Heart left ventricle (tissue), 16 donors: ENCODE measurements around the gene SERINC2. TPM values are rescaled to one million over a fixed set of nuclear protein-coding genes. Genes with fewer than 3 reads are reported as not detected.
A peak's percentile ranks its signal among the peaks of the same experiment; 100 is the strongest.

ENCODE experiments used
- ATAC-seq, 4 donors: fragments of 200-7000 bp; cut with Tn5 transposase; one replicate each; pipeline ENCODE4 v1.9.1; 2020 to 2022; ENCODE audit warnings: moderate library complexity in 4 of 4, mild to moderate bottlenecking in 3 of 4, moderate number of reproducible peaks in 1 of 4
- DNase-seq, 5 donors: peaks; one replicate each; pipeline ENCODE4 v3.0.0-alpha.2; 2020
- H3K27ac ChIP-seq, 12 donors: fragments of 200-600 bp; sonication (generic) in 4 of 12; one replicate each; pipeline versions ENCODE4 v1.5.0 to v1.8.0; 2016 to 2022; ENCODE audit warnings: mild to moderate bottlenecking in 2 of 12
- H3K27me3 ChIP-seq, 9 donors: fragments of 200-600 bp; sonication (generic) in 2 of 9; one replicate each; pipeline versions ENCODE4 v1.5.1 to v1.8.0; 2016 to 2022; ENCODE audit warnings: mild to moderate bottlenecking in 3 of 9
- H3K36me3 ChIP-seq, 9 donors: fragments of 200-600 bp; sonication (generic) in 2 of 9; one replicate each; pipeline versions ENCODE4 v1.5.0 to v1.8.0; 2018 to 2022; ENCODE audit warnings: mild to moderate bottlenecking in 2 of 9
- H3K4me1 ChIP-seq, 12 donors: fragments of 200-600 bp; sonication (generic) in 4 of 12; one replicate each; pipeline versions ENCODE4 v1.5.0 to v1.8.0; 2016 to 2022; ENCODE audit warnings: mild to moderate bottlenecking in 3 of 12
- H3K4me3 ChIP-seq, 12 donors: fragments of 200-600 bp; sonication (generic) in 4 of 12; one replicate each; pipeline versions ENCODE4 v1.5.0 to v1.8.0; 2017 to 2022; ENCODE audit warnings: mild to moderate bottlenecking in 9 of 12, moderate library complexity in 4 of 12
- H3K9me3 ChIP-seq, 12 donors: fragments of 200-600 bp; sonication (generic) in 4 of 12; one replicate each; pipeline versions ENCODE4 v1.5.0 to v1.8.0; 2016 to 2022; ENCODE audit warnings: mild to moderate bottlenecking in 1 of 12
- POLR2A ChIP-seq, 2 donors: fragments of 450-650 bp; IDR thresholded peaks; one replicate each; pipeline ENCODE4 v1.6.1; 2017; ENCODE audit warnings: antibody characterized with exemption in 2 of 2, mild to moderate bottlenecking in 2 of 2, moderate library complexity in 2 of 2
- WGBS, 4 donors: extraction: QIAGEN DNeasy Blood & Tissue Kit in 2 of 4; methylation state at CpG; one replicate each; pipeline versions ENCODE4 v1.1.5 to v1.1.7; 2013 to 2018; 5-methylcytosine and 5-hydroxymethylcytosine counted together
- intact Hi-C, 10 donors: fragments of 100-400 bp; cut with DNase I; formaldehyde crosslinking; loops; one replicate each; pipeline versions ENCODE4 v1.11.1 to v1.14.2; 2022
- long read RNA-seq, 3 donors: library from polyadenylated mRNA; unstranded; transcript quantifications; one replicate each; pipeline ENCODE4 v2.0.0, GENCODE V29; 2020 to 2021
- polyA plus RNA-seq, 2 donors: library from polyadenylated mRNA; stranded (reverse); fragments of 200-250 nt; gene quantifications; one replicate each; pipeline ENCODE4 v1.2.3, GENCODE V29; 2013
- total RNA-seq, 9 donors: library from RNA; depleted of rRNA in 2 of 9; stranded (reverse); fragments of >200 nt in 2 of 9; fragmentation: NEBNext Ultra II Directional in 3 of 9; extraction: Animal tissue kit (Norgen Biotek cat#: 25700) in 3 of 9; gene quantifications; one replicate each; pipeline versions ENCODE4 v1.1.0 to v1.2.4, GENCODE V29; 2016 to 2023
- TF ChIP-seq, protein P1 (sequence below), 12 donors: fragments of 200-600 bp; sonication (generic) in 4 of 12; IDR thresholded peaks; one replicate each; pipeline versions ENCODE4 v1.5.0 to v1.8.0; 2018 to 2022; ENCODE audit warnings: antibody characterized with exemption in 12 of 12, mild to moderate bottlenecking in 5 of 12
- donor health status: ischemic (EF 13 %, LVEDD 7.1; RV severe dilation, severe dysfunction).
- donor health status: healthy with polysubstance abuse.
- donor health status: DM: no; HTN: yes; CAD: no.
- donor health status: DM: no; HTN: no; CAD: no.
- donor health status: ischemic (EF 25% LVEDD 6.9; RV normal size, moderate dysfunction).
- donor health status: ischemic (EF 25% LVEDD 5.7; RV mildly dilated, moderate dysfunction).
- donor health status: healthy.
- donor health status: DM: yes; HTN: yes; CAD: no.
- donor health status: ischemic (EF 35%, LVEDD 5.7; RV mildly dilated, moderate dysfunction).
- donor health status: nonischemic (EF 11% LVEDD 7.7; RV severe dilation, severe dysfunction).
- donor health status: DM: yes; HTN: yes; CAD: no.
- donor health status: PGD.
- donor health status: ischemic (EF 29% LVEDD 5.4; RV normal size, mild dysfunction).
- donor health status: nonischemic (EF 23%, LVEDD 6.1; RV moderate dilation, normal function).

SERINC2 gene
- total RNA-seq (1 to 10 TPM in 8 of 9 donors, under 1 TPM in 1; 0.94 to 8.5 (median 2.2) TPM), polyA plus RNA-seq (1 to 10 TPM; 2.7 to 5.4 TPM)
- long read RNA-seq, donor 1, partial matches to known transcripts = 2 of 5 reads
- long read RNA-seq, donor 1, other reads (novel, unspliced or antisense) = 0 of 5 reads
- long read RNA-seq, donor 2, partial matches to known transcripts = 0 of 5 reads
- long read RNA-seq, donor 2, other reads (novel, unspliced or antisense) = 1 of 5 reads
- long read RNA-seq, donor 3, partial matches to known transcripts = 2 of 3 reads
- long read RNA-seq, donor 3, other reads (novel, unspliced or antisense) = 0 of 3 reads

DNA sequence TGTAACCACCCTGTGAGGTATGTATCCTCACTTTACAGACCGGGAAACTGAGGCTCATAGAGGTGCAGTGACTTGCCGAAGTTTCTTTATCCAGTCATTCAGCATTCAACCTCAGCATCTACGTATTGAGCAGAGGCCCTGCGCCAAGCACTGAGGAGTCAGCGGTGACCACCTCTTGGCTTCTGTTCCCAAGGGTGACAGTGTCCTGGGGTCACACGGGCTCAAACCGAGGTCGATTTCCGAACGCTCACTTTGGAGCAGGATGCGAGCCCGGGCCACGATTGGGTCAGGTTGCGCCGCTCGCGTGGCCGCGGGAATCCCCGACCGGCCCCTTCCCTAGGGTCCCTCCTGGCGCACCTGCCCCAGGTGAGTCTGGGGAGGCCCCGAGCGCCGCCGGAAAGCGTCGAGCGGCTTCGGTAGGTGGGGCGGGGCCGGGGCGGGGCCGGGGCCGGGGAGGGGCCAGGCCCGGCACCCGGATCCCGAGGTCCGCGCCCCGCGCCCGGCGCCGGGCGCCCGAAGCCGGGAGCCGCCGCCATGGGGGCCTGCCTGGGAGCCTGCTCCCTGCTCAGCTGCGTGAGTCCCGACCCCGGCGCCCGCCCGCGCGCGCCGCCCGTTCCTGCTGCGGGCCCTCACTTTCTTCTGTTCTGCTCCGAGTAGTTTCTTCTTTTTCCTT is at the start of gene SERINC2:
Gene SERINC2, plus strand, starts transcription at position 482 of the 673 bp plus-strand sequence. Its CDS starts 53 bp downstream, at position 535.
- no peaks in the 10 kb centered on the region for H3K36me3 ChIP-seq
- TF ChIP-seq, protein P1, sequence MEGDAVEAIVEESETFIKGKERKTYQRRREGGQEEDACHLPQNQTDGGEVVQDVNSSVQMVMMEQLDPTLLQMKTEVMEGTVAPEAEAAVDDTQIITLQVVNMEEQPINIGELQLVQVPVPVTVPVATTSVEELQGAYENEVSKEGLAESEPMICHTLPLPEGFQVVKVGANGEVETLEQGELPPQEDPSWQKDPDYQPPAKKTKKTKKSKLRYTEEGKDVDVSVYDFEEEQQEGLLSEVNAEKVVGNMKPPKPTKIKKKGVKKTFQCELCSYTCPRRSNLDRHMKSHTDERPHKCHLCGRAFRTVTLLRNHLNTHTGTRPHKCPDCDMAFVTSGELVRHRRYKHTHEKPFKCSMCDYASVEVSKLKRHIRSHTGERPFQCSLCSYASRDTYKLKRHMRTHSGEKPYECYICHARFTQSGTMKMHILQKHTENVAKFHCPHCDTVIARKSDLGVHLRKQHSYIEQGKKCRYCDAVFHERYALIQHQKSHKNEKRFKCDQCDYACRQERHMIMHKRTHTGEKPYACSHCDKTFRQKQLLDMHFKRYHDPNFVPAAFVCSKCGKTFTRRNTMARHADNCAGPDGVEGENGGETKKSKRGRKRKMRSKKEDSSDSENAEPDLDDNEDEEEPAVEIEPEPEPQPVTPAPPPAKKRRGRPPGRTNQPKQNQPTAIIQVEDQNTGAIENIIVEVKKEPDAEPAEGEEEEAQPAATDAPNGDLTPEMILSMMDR (IDR thresholded peaks at IDR 0.05) = no peak
- no peak for TF ChIP-seq POLR2A (IDR thresholded peaks at IDR 0.05)
- DNase-seq (no peak), ATAC-seq (peak in 3 of 4 donors; percentile 58 to 72 (median 71))
- H3K4me1 ChIP-seq = peaks cover 0 to 22% (median 8%) of the 10 kb centered on the region in 12 donors
- peak within 1 kb of the TSS in 10 of 12 donors; percentile 36 to 85 (median 70) for H3K27ac ChIP-seq
- H3K4me3 ChIP-seq = peak within 1 kb of the TSS; percentile 46 to 92 (median 71)
- intact Hi-C loops = no loop called here
- H3K9me3 ChIP-seq = no peaks in the 10 kb centered on the region
- peaks cover 0 to 32% (median 5%) of the 10 kb centered on the region in 9 donors for H3K27me3 ChIP-seq
- WGBS, 4 donors = 2 to 9% (median 3%) methylated on average over 13 to 63 of the region's 63 CpGs

DNA sequence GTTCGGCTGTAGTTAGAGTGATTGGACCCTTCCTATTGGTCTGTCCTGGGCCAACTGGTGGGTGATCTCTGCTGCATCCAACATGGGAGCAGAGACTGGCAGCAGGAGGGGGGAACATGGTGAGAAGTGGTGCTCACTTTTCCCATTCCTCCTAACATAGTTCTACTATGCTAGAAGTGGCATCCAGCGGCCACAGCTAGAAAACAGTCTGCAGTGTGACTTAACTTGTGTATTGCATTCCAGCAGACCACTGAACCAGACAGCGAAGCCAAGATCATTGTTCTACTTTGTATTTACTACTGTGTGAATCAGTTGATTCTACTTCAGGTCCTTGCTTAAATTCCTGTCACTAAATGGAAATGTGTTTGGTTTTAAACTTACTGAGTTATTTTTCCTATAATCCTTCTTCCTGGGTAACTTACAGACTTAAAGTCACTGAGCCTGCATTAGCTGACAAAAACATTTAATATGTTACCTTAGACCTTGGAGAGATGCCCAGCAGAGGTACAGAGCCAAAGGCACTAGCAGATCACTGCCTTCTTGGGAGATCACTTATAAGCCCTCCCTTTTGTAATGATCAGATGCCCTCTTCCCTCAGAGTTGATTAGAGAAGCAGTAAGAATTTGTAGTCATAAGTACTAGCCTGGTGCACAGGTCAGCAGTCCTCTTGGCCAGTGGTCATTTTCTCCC is 48.3 kb upstream of the SERINC2 start:
- TF ChIP-seq POLR2A (IDR thresholded peaks at IDR 0.05) = no peak
- TF ChIP-seq, protein P1 (IDR thresholded peaks at IDR 0.05) = no peak
- Histone ChIP-seq H3K4me3 (no peak overlapping the region), H3K4me1 (peaks cover 0 to 43% (median 2%) of the 10 kb centered on the region in 12 donors), H3K36me3 (peaks cover 0 to 84% (median 70%) of the 10 kb centered on the region in 9 donors), H3K9me3 (no peaks in the 10 kb centered on the region), H3K27me3 (no peaks in the 10 kb centered on the region), H3K27ac (peak overlapping the region in 9 of 12 donors; percentile 15 to 91 (median 25))
- 85 to 93% (median 91%) methylated on average over 3 of the region's 3 CpGs for WGBS, 4 donors
- intact Hi-C loops = no loop called here
- ATAC-seq (no peak), DNase-seq (no peak)

DNA sequence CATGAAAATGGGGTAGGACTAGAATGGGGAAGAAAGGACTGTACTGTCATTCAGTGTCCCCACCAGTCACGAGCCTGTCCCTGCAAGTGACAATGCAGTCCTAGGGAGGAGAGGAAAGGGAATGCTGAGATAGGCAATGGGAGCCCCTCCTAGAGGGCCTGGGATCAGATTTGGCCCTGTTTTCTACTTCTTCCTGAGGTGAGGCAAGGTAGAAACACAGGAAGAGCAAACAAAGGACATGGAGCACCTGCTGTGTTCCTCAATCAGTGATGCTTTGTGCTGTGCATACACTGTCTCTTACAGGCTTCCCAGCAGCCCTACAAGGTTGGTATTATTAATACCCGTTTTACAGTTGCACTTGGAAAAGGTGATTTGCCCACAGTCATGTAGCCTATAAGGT is 46.2 kb upstream of the SERINC2 start:
- Histone ChIP-seq H3K27ac (peak overlapping the region in 9 of 12 donors; percentile 9 to 98 (median 95)), H3K4me1 (peaks cover 0 to 43% (median 5%) of the 10 kb centered on the region in 12 donors), H3K9me3 (no peaks in the 10 kb centered on the region), H3K27me3 (no peaks in the 10 kb centered on the region), H3K4me3 (peak overlapping the region in 1 of 12 donors; percentile 3), H3K36me3 (peaks cover 0 to 66% (median 54%) of the 10 kb centered on the region in 9 donors)
- intact Hi-C loops = no loop called here
- no peak for DNase-seq
- 46 to 62% (median 55%) methylated on average over 2 of the region's 2 CpGs for WGBS, 4 donors
- TF ChIP-seq POLR2A (IDR thresholded peaks at IDR 0.05) = no peak
- TF ChIP-seq, protein P1 (IDR thresholded peaks at IDR 0.05) = no peak
- no peak for ATAC-seq
